Activated CD4-positive, alpha-beta memory T cell treated with anti-CD3 and anti-CD28 coated beads for 36 hours (primary cell): ENCODE results near the gene RBMX2. TPM values are rescaled to one million over a fixed set of nuclear protein-coding genes. Genes with fewer than 3 reads are reported as not detected.
"Not testable (repeated sequence)": the region's sequence is repeated elsewhere in the genome, so short reads cannot be mapped to it uniquely, and the experiment has no call there.

Experiments used
- CTCF ChIA-PET: fragments of 350-600 bp; sonication (Branson Sonifier 250); formaldehyde crosslinking; loops from one replicate; lab custom pipeline; 2021; ENCODE audit warnings: antibody characterized with exemption, inconsistent platforms; lab: Charles Lee
- POLR2A ChIA-PET: fragments of 350-600 bp; sonication (Branson Sonifier 250); formaldehyde crosslinking; loops from one replicate; lab custom pipeline; 2021; ENCODE audit warnings: antibody characterized with exemption; lab: Charles Lee
- DNase-seq: peaks from one replicate; pipeline ENCODE4 v3.0.0-alpha.2; 2020
- H3K27ac Mint-ChIP-seq: one replicate; pipeline ENCODE4 v1.8.0; 2021; ENCODE audit warnings: mixed read lengths
- H3K27me3 Mint-ChIP-seq: one replicate; pipeline ENCODE4 v1.8.0; 2021; ENCODE audit warnings: mixed read lengths
- H3K36me3 Mint-ChIP-seq: one replicate; pipeline ENCODE4 v1.8.0; 2021; ENCODE audit warnings: mixed read lengths
- H3K4me1 Mint-ChIP-seq: one replicate; pipeline ENCODE4 v1.8.0; 2021; ENCODE audit warnings: low read depth, mixed read lengths
- H3K4me3 Mint-ChIP-seq: one replicate; pipeline ENCODE4 v1.8.0; 2021; ENCODE audit warnings: mild to moderate bottlenecking, mixed read lengths
- H3K9me3 Mint-ChIP-seq: one replicate; pipeline ENCODE4 v1.8.0; 2021; ENCODE audit warnings: mixed read lengths
- intact Hi-C: fragments of 100-400 bp; cut with micrococcal nuclease; formaldehyde crosslinking; loops from one replicate; pipeline ENCODE4 v1.15.1; 2023
- total RNA-seq, 2 experiments: library from RNA; stranded (reverse); gene quantifications; one replicate each; pipeline ENCODE4 v1.2.3, GENCODE V29; 2021

The RBMX2 gene
- total RNA-seq, 2 experiments from 2014 or later, result 28.4 to 29.8 TPM

DNA sequence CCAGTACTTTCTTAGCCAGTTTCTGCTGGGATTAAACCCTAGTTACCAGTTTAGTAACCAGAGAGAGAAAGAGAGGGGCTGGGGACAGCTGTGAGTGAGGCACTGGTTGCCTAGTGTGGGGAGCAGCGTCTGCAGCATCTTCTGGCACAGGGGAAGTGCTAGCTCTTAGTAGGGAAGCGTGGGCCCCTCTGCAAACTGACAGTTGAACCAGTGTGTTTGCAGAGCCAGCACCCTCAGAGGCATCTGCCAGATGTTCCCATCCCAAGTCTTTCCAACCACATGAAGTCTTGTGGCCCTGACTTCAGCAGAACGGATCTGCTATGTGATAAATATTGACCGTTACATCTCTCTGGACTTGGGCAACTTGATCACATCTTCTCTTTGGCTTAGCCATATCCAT is 15.0 kb downstream of the RBMX2 start:
- peaks cover 3% of the 10 kb centered on the region for H3K4me1 Mint-ChIP-seq
- H3K36me3 Mint-ChIP-seq, result peaks cover 11% of the 10 kb centered on the region
- no peak overlapping the region for H3K4me3 Mint-ChIP-seq
- intact Hi-C loops, result no loop called here
- H3K27ac Mint-ChIP-seq, result no peak overlapping the region
- no peak for DNase-seq
- CTCF ChIA-PET, result no interaction called here
- no peaks in the 10 kb centered on the region for H3K27me3 Mint-ChIP-seq
- POLR2A ChIA-PET, result no interaction called here
- no peaks in the 10 kb centered on the region for H3K9me3 Mint-ChIP-seq

DNA sequence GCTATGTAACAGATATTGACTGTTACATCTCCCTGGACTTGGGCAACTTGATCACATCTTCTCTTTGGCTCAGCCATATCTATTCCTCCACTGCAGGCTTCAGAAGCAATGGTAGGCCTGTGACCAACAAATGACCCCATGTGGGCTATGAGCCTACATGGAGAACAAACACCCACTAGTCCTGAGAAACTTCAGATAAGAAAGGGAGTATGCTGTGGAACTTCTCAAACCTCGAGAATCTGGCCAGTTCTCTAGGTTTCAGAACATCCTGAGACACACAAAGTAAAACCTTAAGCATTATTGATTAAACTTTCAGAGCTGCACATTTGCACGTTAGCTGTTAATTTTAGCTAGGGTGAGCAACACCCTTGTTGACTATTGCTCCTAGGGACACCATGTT is 16.3 kb downstream of the RBMX2 start:
- no peaks in the 10 kb centered on the region for H3K9me3 Mint-ChIP-seq

DNA sequence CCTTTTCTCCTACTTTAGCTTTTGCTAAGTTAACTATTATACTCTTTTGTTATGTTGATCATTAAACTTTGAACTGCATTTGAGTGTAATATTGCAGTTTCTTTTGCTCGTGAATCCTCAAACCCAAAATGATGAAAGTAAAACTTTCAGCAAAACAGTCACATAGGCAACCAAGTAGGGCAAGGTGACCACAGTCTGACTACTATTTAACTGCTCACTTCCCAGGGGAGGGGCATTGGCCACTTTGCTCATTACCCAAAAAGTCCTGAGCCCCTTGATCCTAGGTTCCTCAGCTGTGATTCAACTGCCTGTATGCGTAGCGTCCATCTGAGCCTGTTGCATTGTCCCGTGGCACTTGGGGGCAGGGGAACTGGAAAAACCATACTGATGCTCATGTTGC is 17.0 kb downstream of the RBMX2 start:
- H3K4me3 Mint-ChIP-seq, result no peak overlapping the region
- H3K36me3 Mint-ChIP-seq, result peaks cover 4% of the 10 kb centered on the region
- DNase-seq, result no peak
- no peaks in the 10 kb centered on the region for H3K9me3 Mint-ChIP-seq
- H3K27me3 Mint-ChIP-seq, result no peaks in the 10 kb centered on the region
- H3K4me1 Mint-ChIP-seq, result peaks cover 3% of the 10 kb centered on the region
- no peak overlapping the region for H3K27ac Mint-ChIP-seq
- ChIA-PET CTCF (no interaction called here), POLR2A (no interaction called here)
- intact Hi-C loops, result no loop called here

More for the DNA sequence above, 16.3 kb downstream of the RBMX2 start:
- Mint-ChIP-seq H3K36me3 (peaks cover 4% of the 10 kb centered on the region), H3K27me3 (no peaks in the 10 kb centered on the region), H3K4me3 (no peak overlapping the region), H3K27ac (no peak overlapping the region), H3K4me1 (peaks cover 3% of the 10 kb centered on the region)
- intact Hi-C loops, result no loop called here
- DNase-seq, result no peak
- CTCF ChIA-PET, result no interaction called here
- POLR2A ChIA-PET, result no interaction called here

DNA sequence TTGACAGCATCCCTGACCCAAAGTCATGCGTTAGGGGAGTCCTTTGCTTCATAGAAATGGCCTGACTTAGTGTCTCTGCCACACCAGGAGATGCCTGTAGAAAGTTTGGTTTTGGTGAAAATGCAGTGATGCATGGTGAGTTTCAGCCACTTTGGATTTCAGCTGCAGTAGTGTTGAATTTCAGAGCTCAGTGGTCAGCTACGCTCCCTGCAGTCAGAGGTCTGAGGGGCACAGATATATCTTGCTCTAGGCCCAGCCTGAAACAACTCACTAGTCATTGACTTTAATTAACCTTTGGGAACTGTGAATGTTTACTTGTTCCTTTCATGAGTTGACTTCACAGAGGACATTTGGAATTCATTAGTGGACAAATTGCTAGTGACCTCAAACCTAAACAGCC is 17.5 kb downstream of the RBMX2 start:
- H3K36me3 Mint-ChIP-seq, result peaks cover 2% of the 10 kb centered on the region
- intact Hi-C loops, result no loop called here

DNA sequence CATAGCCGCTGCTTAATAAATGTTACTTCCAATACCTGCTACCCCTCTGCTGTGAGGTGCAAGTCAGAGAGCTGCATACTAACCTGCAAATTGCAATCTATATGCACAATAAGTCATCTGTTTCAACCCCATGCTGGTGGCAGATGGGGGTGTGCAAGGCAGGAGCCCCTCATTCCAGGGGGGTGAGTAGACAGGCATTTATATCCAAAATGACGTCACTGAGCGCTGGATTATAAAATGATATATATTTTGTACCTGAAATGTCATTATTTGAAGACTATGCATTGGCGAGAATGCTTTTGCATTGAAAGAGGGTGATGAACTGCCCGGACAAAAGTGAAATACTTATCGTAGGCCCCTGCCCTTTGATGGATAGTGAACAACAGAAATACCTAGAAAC is 24.7 kb downstream of the RBMX2 start:
- H3K27me3 Mint-ChIP-seq, result no peaks in the 10 kb centered on the region
- no peak for DNase-seq
- CTCF ChIA-PET, result no interaction called here
- intact Hi-C loops, result no loop called here
- H3K4me1 Mint-ChIP-seq, result no peaks in the 10 kb centered on the region
- POLR2A ChIA-PET, result no interaction called here
- H3K36me3 Mint-ChIP-seq, result no peaks in the 10 kb centered on the region
- H3K27ac Mint-ChIP-seq, result no peak overlapping the region
- no peak overlapping the region for H3K4me3 Mint-ChIP-seq
- no peaks in the 10 kb centered on the region for H3K9me3 Mint-ChIP-seq

More for the DNA sequence above, 17.5 kb downstream of the RBMX2 start:
- Mint-ChIP-seq H3K27ac (no peak overlapping the region), H3K4me1 (peaks cover 3% of the 10 kb centered on the region), H3K27me3 (no peaks in the 10 kb centered on the region), H3K4me3 (no peak overlapping the region), H3K9me3 (no peaks in the 10 kb centered on the region)
- DNase-seq, result no peak
- ChIA-PET CTCF (interaction anchor here (0.6 kb wide), 1 partner anchor 121 kb away, joined by 3 read pairs; no protein-coding TSS in a partner anchor), POLR2A (no interaction called here)

DNA sequence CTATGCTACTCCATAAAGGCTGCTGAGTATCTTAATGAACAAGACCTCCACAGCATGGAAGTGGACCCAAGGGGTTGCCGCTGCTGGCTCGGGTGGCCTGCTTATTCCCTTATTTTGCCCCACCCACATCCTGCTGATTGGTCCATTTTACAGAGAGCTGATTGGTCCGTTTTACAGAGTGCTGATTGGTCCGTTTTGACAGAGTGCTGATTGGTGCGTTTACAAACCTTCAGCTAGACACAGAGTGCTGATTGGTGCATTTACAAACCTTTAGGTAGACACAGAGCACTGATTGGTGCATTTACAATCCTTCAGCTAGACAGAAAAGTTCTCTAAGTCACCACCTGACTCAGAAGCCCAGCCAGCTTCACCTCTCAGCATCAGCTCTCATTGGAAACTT is 27.4 kb downstream of the RBMX2 start:
- H3K27me3 Mint-ChIP-seq, DNase-seq, H3K9me3 Mint-ChIP-seq, H3K36me3 Mint-ChIP-seq, CTCF ChIA-PET, POLR2A ChIA-PET, intact Hi-C loops, H3K4me1 Mint-ChIP-seq, H3K27ac Mint-ChIP-seq, H3K4me3 Mint-ChIP-seq: not testable (repeated sequence)

- ChIA-PET POLR2A (no interaction called here), CTCF (no interaction called here)
- intact Hi-C loops, result no loop called here
- H3K4me3 Mint-ChIP-seq, result no peak overlapping the region
- H3K4me1 Mint-ChIP-seq, result no peaks in the 10 kb centered on the region
- no peak for DNase-seq
- no peaks in the 10 kb centered on the region for H3K36me3 Mint-ChIP-seq
- peaks cover 14% of the 10 kb centered on the region for H3K9me3 Mint-ChIP-seq
- H3K27me3 Mint-ChIP-seq, result no peaks in the 10 kb centered on the region
- H3K27ac Mint-ChIP-seq, result no peak overlapping the region
Measured at GRCh38 chrX:130435937-130436336, 34.1 kb downstream of the RBMX2 start.

GRCh38 chrX:130437996-130438395 is 36.2 kb downstream of the RBMX2 start:
- H3K36me3 Mint-ChIP-seq, POLR2A ChIA-PET, DNase-seq, H3K27ac Mint-ChIP-seq, H3K27me3 Mint-ChIP-seq, intact Hi-C loops, CTCF ChIA-PET, H3K4me3 Mint-ChIP-seq, H3K4me1 Mint-ChIP-seq: not testable (repeated sequence)
- peaks cover 14% of the 10 kb centered on the region for H3K9me3 Mint-ChIP-seq

DNA sequence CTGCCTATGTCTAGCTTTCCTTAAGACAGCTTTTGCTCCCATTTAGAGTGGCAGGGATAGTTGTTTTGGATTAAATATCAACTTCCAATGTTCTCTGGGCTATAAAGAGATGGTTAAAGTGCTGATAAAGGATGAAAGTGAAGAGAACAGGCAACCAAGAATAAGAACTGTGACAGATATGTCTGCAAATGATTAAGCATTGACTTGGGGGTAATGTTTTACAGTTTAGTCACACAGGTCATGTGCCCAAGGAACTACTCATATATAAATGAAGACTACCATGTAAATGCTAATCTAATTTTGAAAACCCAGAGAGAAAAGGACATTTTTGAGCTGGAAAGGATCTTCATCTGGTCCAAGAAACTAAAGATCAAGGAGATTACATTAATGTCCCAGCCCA is 42.1 kb downstream of the RBMX2 start:
- Mint-ChIP-seq H3K27me3 (no peaks in the 10 kb centered on the region), H3K27ac (no peak overlapping the region), H3K4me3 (no peak overlapping the region), H3K4me1 (no peaks in the 10 kb centered on the region), H3K9me3 (peaks cover 6% of the 10 kb centered on the region), H3K36me3 (no peaks in the 10 kb centered on the region)
- DNase-seq, result no peak
- ChIA-PET POLR2A (no interaction called here), CTCF (no interaction called here)
- intact Hi-C loops, result no loop called here

GRCh38 chrX:130444641-130445336 is 43.0 kb downstream of the RBMX2 start:
- Mint-ChIP-seq H3K27ac (no peak overlapping the region), H3K36me3 (no peaks in the 10 kb centered on the region), H3K4me1 (no peaks in the 10 kb centered on the region), H3K27me3 (no peaks in the 10 kb centered on the region), H3K4me3 (no peak overlapping the region), H3K9me3 (no peaks in the 10 kb centered on the region)
- ChIA-PET CTCF (interaction anchor here (0.6 kb wide), 1 partner anchor 480 kb away, joined by 4 read pairs; no protein-coding TSS in a partner anchor), POLR2A (no interaction called here)
- no peak for DNase-seq
- intact Hi-C loops, result no loop called here

- CTCF ChIA-PET, result no interaction called here
- POLR2A ChIA-PET, result no interaction called here
- Mint-ChIP-seq H3K36me3 (no peaks in the 10 kb centered on the region), H3K4me3 (no peak overlapping the region), H3K27ac (no peak overlapping the region), H3K27me3 (no peaks in the 10 kb centered on the region), H3K4me1 (no peaks in the 10 kb centered on the region), H3K9me3 (no peaks in the 10 kb centered on the region)
- DNase-seq, result no peak
- intact Hi-C loops, result no loop called here
Measured at GRCh38 chrX:130446974-130447373, 45.2 kb downstream of the RBMX2 start.
